ENCODE measurements around the gene CPZ. TPM values are rescaled to one million over a fixed set of nuclear protein-coding genes. Genes with fewer than 3 reads are reported as not detected.

Gene CPZ
- total and polyA plus RNA-seq, 12 donors, result 0.53 to 6.4 (median 3.9) TPM

- Histone ChIP-seq H3K9me3 (replicated peaks in 1 of 3) (no peaks in the 10 kb centered on the region), H3K27ac (no peak overlapping the region), H3K36me3 (replicated peaks in 1 of 2) (no peaks in the 10 kb centered on the region), H3K4me1 (replicated peaks in 1 of 2) (no peaks in the 10 kb centered on the region), H3K4me3 (no peak overlapping the region), H3K27me3 (no peaks in the 10 kb centered on the region)
- 60 to 69% (median 61%) methylated on average over 2 to 10 of the region's 10 CpGs; no CpG with 5 or more reads in 1 of the 4 donors for WGBS, 4 donors
- DNase-seq, result no peak
- TF ChIP-seq CTCF (IDR thresholded peaks at IDR 0.05) (no peak), POLR2A (IDR thresholded peaks at IDR 0.05) (no peak)
- intact Hi-C loops (cut with DNase I), result loop anchor here (10.0 kb wide), 2 partner anchors 278 to 308 kb away; no protein-coding TSS in a partner anchor
Measured at GRCh38 chr4:8606966-8607365, 14.4 kb downstream of the CPZ start.

- 16 to 56% (median 24%) methylated on average over 4 to 42 of the region's 42 CpGs for WGBS, 4 donors
- H3K9me3 ChIP-seq (replicated peaks in 1 of 3), result no peaks in the 10 kb centered on the region
- TF ChIP-seq CTCF (IDR thresholded peaks at IDR 0.05) (peak; percentile 53 to 93 (median 76)), POLR2A (IDR thresholded peaks at IDR 0.05) (no peak)
- H3K4me3 ChIP-seq, result no peak overlapping the region
- no peaks in the 10 kb centered on the region for H3K4me1 ChIP-seq (replicated peaks in 1 of 2)
- no peaks in the 10 kb centered on the region for H3K27me3 ChIP-seq
- intact Hi-C loops (cut with DNase I), result loop anchor here (10.0 kb wide), 2 partner anchors 277 to 307 kb away; no protein-coding TSS in a partner anchor
- DNase-seq, result peak in 3 of 7 donors; percentile 22 to 39 (median 29)
- no peaks in the 10 kb centered on the region for H3K36me3 ChIP-seq (replicated peaks in 1 of 2)
- H3K27ac ChIP-seq, result no peak overlapping the region
Measured at GRCh38 chr4:8607603-8608481, 15.3 kb downstream of the CPZ start.

- DNase-seq, result no peak
- H3K27ac ChIP-seq, result no peak overlapping the region
Measured at GRCh38 chr4:8608714-8609391, 16.3 kb downstream of the CPZ start.

More at GRCh38 chr4:8608714-8609391, 16.3 kb downstream of the CPZ start:
- 56 to 76% (median 69%) methylated on average over 4 to 5 of the region's 5 CpGs for WGBS, 4 donors
- H3K4me1 ChIP-seq (replicated peaks in 1 of 2), result no peaks in the 10 kb centered on the region
- no peaks in the 10 kb centered on the region for H3K9me3 ChIP-seq (replicated peaks in 1 of 3)
- no peaks in the 10 kb centered on the region for H3K36me3 ChIP-seq (replicated peaks in 1 of 2)
- no peaks in the 10 kb centered on the region for H3K27me3 ChIP-seq
- intact Hi-C loops (cut with DNase I), result loop anchor here (10.0 kb wide), 2 partner anchors 276 to 306 kb away; no protein-coding TSS in a partner anchor
- no peak overlapping the region for H3K4me3 ChIP-seq
- TF ChIP-seq POLR2A (IDR thresholded peaks at IDR 0.05) (no peak), CTCF (IDR thresholded peaks at IDR 0.05) (no peak)

Data from adrenal gland (tissue), 12 donors.